Measurements from ENCODE around the gene HMCN2.

DNA sequence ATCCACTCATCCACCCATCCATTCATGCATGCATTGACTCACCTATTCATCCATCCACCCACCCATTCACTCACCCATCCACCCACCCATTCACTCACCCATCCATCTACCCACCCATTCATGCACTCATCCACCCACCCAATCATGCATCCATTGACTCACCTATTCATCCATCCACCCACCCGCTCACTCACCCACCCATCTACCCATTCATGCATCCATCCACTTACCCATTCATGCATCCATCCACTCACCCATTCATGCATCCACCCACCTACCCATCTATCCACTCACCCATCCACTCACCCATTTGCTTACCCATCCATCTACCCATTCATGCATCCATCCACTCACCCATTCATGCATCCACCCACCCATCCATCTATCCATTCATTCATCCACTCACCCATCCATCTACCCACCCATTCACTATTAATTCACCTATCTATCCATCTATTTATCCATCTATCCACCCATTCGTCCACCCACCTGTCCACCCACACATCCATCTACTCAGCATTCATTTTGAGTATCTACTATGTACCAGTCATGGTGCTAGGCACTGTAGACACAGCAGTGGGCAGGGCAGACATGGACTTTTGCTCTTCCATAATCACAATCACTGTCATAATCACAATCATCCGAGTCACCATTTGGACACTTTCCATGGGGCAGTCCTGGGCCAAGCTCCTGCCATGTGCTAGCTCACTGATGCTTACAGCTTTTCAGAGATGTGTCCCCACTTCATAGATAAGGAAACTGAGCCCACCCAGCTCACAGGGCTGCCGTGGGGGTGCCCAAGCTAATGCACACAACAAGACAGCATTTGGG is 34.4 kb downstream of the HMCN2 start:
- TF ChIP-seq POLR2AphosphoS5 (IDR thresholded peaks at IDR 0.05; ENCODE audit: borderline replicate concordance, low read depth, low read length) (no peak), EZH2 (IDR thresholded peaks at IDR 0.05) (no peak)
